HG03575 (cell line): ENCODE data around the gene MBD5.

Source experiments
- ATAC-seq: cut with Tn5 transposase; IDR thresholded peaks from one replicate; pipeline ENCODE4 v1.9.1; 2021; ENCODE audit not compliant: unreplicated experiment, insufficient number of reproducible peaks, low FRiP score; ENCODE audit errors: extremely low read depth

Gene MBD5

DNA sequence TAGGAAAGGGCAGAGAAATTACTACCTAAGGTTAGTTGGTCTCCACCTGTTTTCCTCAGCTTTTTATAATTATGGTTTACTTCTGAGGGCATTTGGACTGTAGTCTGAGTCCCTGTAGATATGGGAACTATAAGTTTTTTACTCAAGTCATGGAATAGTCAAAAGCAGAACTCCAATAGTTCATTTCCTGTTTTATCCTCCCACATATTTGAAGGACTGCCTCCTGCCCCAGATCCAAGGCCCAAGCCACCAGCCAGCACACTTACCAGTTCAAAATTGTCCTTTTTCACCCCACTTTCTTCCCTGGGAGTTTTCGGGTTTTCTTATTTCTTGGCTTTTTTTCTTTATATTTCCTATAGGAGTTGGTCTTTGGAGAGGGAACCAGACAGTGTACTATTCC is 164.1 kb downstream of the MBD5 start:
- no peak for ATAC-seq

- ATAC-seq = no peak
These were observed 174.0 kb downstream of the MBD5 start for GRCh38 chr2:148194882-148195281.

- ATAC-seq = no peak
These were observed 180.4 kb downstream of the MBD5 start for GRCh38 chr2:148201075-148202004.

DNA sequence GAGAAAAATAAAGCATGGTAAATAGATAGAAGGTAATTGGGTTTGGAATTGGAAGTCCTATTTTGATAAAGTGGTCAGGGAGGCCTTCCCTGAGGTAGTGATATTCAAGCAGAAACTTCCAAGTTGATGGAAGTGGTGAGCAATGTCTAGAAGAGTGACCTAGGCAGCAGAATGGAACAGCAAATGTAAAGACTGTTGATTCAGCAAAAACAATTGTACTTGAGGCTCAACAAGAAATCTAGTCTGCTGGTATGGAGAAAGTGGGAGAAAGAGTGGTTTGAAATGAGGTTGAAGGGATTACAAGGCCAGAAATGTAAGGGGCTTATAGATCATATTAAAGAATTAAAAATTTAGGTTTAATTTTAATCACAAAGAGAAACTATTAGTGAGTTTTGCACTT is 181.3 kb downstream of the MBD5 start:
- ATAC-seq = no peak

DNA sequence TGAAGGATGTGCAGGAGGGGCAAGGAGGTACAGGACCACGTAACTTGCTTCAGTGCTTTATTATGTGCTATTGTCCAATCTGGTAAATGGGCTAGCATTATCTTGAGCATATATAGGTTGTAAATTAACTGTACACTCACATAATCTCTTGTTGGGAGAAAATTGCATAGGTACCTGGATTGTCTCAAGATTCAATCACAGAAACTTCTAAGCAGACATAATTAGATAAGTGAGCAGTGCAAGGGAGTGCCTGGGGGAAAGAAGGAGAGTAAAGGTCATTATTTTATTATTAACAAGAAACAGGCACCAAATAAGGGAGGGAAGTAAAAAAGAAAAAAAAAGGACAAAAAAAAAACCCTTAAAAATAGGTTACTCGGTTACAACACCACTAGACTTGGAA is 186.2 kb downstream of the MBD5 start:
- ATAC-seq = no peak

DNA sequence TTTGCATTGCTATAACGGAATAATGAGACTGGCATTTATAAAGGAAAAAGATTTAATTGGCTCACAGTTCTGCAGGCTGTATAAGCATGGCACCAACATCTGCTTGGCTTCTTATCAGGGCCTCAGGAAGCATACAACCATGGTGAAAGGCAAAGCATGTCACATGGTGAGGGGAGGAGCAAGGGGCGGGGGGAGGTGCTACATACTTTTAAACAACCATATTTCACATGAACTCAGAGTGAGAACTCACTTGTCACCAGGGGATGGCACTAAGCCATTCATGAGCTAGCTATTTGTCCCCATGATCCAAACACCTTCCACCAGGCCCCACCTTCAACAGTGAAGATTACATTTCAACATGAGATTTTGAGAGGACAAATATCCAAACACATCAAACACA is 188.7 kb downstream of the MBD5 start:
- no peak for ATAC-seq

- ATAC-seq = no peak
These were observed 197.6 kb downstream of the MBD5 start for GRCh38 chr2:148218326-148219075.

DNA sequence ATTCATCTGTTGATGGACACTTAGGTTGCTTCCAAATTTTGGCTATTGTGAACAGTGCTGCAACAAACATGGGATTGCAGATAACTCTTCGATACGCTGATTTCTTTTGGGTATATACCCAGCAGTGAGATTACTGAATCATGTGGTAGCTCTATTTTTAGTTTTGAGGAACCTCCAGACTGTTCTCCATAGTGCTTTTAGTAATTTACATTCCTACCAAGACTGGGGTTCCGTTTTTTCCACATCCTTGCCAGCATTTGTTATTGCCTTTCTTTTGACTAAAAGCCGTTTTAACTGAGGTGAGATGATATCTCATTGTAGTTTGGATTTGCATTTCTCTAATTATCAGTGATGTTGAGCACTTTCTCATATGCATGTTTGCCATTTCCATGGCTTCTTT is 200.3 kb downstream of the MBD5 start:
- no peak for ATAC-seq

DNA sequence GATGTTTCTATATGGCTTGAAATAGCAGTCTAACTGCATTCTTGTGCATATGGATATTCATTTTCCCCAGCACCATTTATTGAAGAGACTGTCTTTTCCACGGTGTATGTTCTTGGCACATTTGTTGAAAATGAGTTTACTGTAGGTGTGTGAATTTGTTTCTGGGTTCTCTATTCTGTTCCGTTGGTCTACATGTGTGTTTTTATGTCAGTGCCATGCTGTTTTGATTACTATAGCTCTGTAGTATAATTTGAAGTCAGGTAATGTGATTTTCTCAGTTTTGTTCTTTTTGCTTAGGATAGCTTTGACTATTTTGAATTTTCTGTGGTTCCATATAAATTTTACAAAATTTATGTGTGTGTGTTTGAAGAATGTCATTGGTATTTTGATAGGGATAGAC is 201.0 kb downstream of the MBD5 start:
- no peak for ATAC-seq

- ATAC-seq = no peak
These were observed 211.0 kb downstream of the MBD5 start for GRCh38 chr2:148231858-148232257.

GRCh38 chr2:148234143-148234542 is 213.3 kb downstream of the MBD5 start:
- ATAC-seq = no peak

DNA sequence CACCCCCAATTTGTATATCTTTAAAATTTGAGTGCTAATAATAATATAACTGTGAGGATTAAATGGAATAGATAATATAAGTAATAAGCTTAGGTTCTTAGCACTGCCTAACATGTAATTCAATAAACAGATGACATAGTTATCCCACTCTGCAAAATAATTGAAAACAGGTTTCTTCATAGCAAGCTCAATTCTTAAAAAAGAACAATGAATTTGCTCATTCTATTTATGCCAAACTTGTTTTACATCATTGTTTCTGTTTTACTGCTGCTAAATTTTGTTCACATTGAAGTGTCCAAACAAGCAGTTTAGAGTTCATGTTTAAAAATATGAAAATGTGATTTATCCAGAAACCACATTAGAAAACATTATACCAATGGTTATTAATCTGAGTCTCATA is 217.0 kb downstream of the MBD5 start:
- ATAC-seq = no peak

DNA sequence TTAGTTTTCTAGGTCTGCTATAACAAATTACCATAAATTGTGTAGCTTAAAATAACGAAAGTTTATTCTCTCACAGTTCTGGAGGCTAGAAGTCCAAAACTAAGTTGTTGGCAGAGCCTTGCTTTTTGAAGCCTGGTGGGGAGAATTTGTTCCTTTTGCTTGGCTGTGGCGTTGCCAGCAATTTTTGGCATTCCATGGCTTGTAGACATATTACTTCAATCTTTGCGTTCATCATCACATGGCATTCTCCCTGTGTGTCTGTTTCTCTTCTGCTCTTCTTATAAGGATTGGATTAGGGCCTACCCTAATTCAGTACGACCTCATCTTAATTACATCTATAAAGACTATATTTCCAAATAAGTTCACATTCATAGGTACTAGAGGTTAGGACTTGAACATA is 217.7 kb downstream of the MBD5 start:
- no peak for ATAC-seq

GRCh38 chr2:148240838-148241237 is 219.9 kb downstream of the MBD5 start:
- no peak for ATAC-seq

DNA sequence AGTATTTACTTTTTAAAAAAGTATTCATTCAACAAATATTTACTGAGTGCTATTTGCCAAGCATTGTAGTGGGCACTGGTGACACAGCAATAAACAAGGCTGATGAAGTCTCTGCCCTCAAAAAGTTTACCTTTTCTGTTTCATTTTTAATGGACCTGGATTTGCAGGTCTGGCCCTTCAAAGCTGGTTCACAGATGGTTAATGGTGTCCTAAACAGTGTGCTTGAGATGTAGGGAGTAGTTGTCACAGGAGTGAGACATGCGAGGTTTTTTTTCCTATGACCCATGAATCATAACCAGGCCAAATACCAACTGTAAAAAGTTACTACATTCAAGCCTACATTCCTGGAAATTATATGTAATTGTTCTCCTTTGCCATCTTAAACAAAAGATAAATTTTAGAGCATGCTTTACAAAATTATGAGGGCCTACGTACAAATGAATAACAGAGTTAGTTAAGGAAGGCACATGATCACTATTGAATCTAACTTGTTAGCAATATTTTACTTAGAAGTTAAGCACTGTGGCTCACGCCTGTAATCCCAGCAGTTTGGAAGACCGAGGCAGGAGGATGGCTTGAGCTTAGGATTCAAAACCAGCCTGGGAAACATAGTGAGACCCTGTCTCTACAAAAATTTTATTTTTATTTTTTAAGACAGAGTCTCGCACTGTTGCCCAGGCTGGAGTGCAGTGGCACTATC is 223.9 kb downstream of the MBD5 start:
- ATAC-seq = no peak

DNA sequence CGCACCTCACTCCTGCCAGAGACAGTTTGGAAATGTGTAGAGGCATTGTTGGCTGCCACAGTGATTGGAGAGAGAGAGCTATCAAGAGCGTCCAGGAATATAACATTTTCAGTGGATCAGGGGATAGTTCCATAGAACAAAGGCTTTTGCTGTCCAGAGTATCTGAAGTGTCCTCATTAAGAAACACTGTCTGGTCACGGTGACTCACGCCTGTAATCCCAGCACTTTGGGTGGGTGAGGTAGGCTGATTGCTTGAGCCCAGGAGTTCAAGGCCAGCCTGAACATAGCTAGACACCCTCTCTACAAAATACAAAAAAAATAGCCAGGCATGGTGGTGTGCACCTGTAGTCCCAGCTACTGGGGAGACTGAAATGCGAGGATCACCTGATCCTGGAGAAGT is 231.1 kb downstream of the MBD5 start:
- no peak for ATAC-seq

DNA sequence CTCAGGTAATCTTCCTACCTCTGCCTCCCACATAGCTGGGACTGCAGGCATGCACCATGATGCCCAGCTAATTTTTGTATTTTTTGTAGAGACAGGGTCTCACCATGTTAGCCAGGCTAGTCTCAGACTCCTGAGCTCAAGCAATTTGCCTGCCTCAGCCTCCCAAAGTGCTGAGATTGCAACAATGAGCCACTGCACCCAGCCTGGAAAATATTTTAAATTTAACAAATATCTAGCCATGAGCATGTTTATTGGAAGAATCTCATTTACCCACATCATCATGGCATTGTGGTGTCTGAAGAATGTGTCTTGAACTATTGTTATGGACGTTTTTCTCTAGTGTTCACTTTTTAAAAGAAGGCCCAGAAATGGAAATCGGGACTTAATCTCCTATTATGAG is 231.8 kb downstream of the MBD5 start:
- ATAC-seq = no peak

DNA sequence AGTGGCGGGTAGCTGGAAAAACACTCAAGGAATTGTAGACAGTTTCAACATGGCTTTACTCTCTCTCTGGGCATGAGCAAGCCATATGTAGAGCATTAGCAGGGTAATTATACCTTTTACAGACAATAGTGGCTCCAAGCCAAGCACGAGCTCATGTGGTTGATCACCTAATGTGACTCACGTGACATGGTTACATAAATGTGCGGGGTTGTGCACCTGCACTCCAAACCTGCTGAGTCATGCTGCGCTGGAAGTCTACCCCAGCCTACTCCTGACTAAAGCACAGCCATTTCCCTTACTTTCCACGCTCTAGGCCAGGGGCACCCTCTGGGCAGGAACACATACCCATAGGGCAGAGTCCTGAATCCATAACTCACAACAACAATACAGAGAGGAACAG is 232.8 kb downstream of the MBD5 start:
- ATAC-seq = no peak

GRCh38 chr2:148255929-148256328 is 235.0 kb downstream of the MBD5 start:
- no peak for ATAC-seq

- ATAC-seq = no peak
These were observed 236.4 kb downstream of the MBD5 start for GRCh38 chr2:148257276-148257675.
